IPS-NIHi11 (cell line): Measurements from ENCODE around the gene ZNF723.
"Not testable (repeated sequence)": the region's sequence is repeated elsewhere in the genome, so short reads cannot be mapped to it uniquely, and the experiment has no call there.

Experiments
- DNase-seq: peaks from one replicate; pipeline ENCODE4 v3.0.0; 2012; ENCODE audit warnings: mixed read lengths, low spot score

The ZNF723 gene

GRCh38 chr19:22832031-22832762 lies at the start of gene ZNF723:
Gene ZNF723 (plus strand): TSS chr19:22832291. CDS start chr19:22832380, 89 bp downstream.
- DNase-seq: no peak

- DNase-seq: no peak
Observed at GRCh38 chr19:22783651-22784410, 48.3 kb upstream of the ZNF723 start, which contains the start of gene ZNF99. Gene ZNF99 (minus strand): TSS chr19:22784151. CDS start chr19:22784016, 135 bp downstream.

- DNase-seq: not testable (repeated sequence)
Observed at GRCh38 chr19:22792863-22793262, 39.2 kb upstream of the ZNF723 start.

GRCh38 chr19:22797040-22797439 lies 35.1 kb upstream of the ZNF723 start:
- no peak for DNase-seq

- no peak for DNase-seq
Observed at GRCh38 chr19:22806418-22806817, 25.7 kb upstream of the ZNF723 start.

GRCh38 chr19:22807061-22807835 lies 24.8 kb upstream of the ZNF723 start:
- DNase-seq: no peak

GRCh38 chr19:22814124-22814523 lies 18.0 kb upstream of the ZNF723 start:
- no peak for DNase-seq

GRCh38 chr19:22831211-22831610 lies 880 bp upstream of the ZNF723 start:
- DNase-seq: no peak

- not testable (repeated sequence) for DNase-seq
Observed at GRCh38 chr19:22857713-22858320, 25.7 kb downstream of the ZNF723 start.

- DNase-seq: peak; percentile 14
Observed at GRCh38 chr19:22882797-22883196, 50.7 kb downstream of the ZNF723 start.

- DNase-seq: no peak
Observed at GRCh38 chr19:22893855-22894270, 61.8 kb downstream of the ZNF723 start.

- no peak for DNase-seq
Observed at GRCh38 chr19:22901431-22902130, 69.5 kb downstream of the ZNF723 start.
